ENCODE data around the gene HMGA1. TPM values are rescaled to one million over a fixed set of nuclear protein-coding genes. Genes with fewer than 3 reads are reported as not detected.

The HMGA1 gene
- total and polyA plus RNA-seq, 10 of the 15 experiments (the other 5 are each of a cell fraction or from before 2014, with no cell fraction given) = 13.4 to 885 (median 508) TPM

GRCh38 chr6:34280216-34280615 lies 43.5 kb downstream of the HMGA1 start:
- H3K9ac ChIP-seq (ENCODE audit: control insufficient read depth, insufficient read depth, low read length) = no peak overlapping the region
- RAD21 ChIA-PET (ENCODE audit: unreplicated experiment) = no interaction called here
- no peak overlapping the region for H3K4me3 ChIP-seq
- H3K4me2 ChIP-seq (ENCODE audit: control insufficient read depth, insufficient read depth) = no peak overlapping the region
- POLR2A ChIA-PET = no interaction called here
- no TSS peak for BruUV-seq (replicated peaks)
- intact Hi-C loops (cut with micrococcal nuclease; ENCODE audit: unreplicated experiment) (no loop called here), in situ Hi-C loops (cut with MboI) (no loop called here)
- no peak for ATAC-seq
- H3K4me1 ChIP-seq (ENCODE audit: control insufficient read depth, insufficient read depth, low read length) = peaks cover 5% of the 10 kb centered on the region
- no peak for DNase-seq (ENCODE audit: low read depth, low spot score)
- no peak overlapping the region for H2AFZ ChIP-seq (ENCODE audit: control insufficient read depth, low read depth, low read length)
- H3K27me3 ChIP-seq (replicated peaks in 1 of 2; ENCODE audit: control insufficient read depth in 2 of 2, insufficient read depth in 2 of 2, low read length in 1 of 2) = no peaks in the 10 kb centered on the region
- no peak for TF ChIP-seq BCL11A (IDR thresholded peaks at IDR 0.05; ENCODE audit: low read depth, low read length)
- TF ChIP-seq ZNF207 (IDR thresholded peaks at IDR 0.05; ENCODE audit: borderline replicate concordance) = no peak
- no peak for TF ChIP-seq YY1 (IDR thresholded peaks at IDR 0.05; ENCODE audit: low read depth, low read length)
- TF ChIP-seq ZNF217 (IDR thresholded peaks at IDR 0.05) = no peak
- TF ChIP-seq CBX5 (IDR thresholded peaks at IDR 0.05; ENCODE audit: low read depth) = no peak
- TF ChIP-seq, protein P1, sequence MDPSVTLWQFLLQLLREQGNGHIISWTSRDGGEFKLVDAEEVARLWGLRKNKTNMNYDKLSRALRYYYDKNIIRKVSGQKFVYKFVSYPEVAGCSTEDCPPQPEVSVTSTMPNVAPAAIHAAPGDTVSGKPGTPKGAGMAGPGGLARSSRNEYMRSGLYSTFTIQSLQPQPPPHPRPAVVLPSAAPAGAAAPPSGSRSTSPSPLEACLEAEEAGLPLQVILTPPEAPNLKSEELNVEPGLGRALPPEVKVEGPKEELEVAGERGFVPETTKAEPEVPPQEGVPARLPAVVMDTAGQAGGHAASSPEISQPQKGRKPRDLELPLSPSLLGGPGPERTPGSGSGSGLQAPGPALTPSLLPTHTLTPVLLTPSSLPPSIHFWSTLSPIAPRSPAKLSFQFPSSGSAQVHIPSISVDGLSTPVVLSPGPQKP (IDR thresholded peaks at IDR 0.05; ENCODE audit: low read depth, low read length) = no peak
- TF ChIP-seq NR2C1 (IDR thresholded peaks at IDR 0.05) = no peak
- TF ChIP-seq TAF1 (IDR thresholded peaks at IDR 0.05; ENCODE audit: borderline replicate concordance, low read depth, low read length) = no peak
- TF ChIP-seq TCF7 (IDR thresholded peaks at IDR 0.05; ENCODE audit: borderline replicate concordance) = no peak
- no peak for TF ChIP-seq NFXL1 (IDR thresholded peaks at IDR 0.05; ENCODE audit: borderline replicate concordance)
- TF ChIP-seq FOS (IDR thresholded peaks at IDR 0.05; ENCODE audit: borderline replicate concordance, extremely low read depth, insufficient read length) = no peak
- no peak for TF ChIP-seq EP300 (IDR thresholded peaks at IDR 0.05; ENCODE audit: borderline replicate concordance in 1 of 2, control insufficient read depth in 1 of 2, low read depth in 2 of 2, low read length in 2 of 2)
- H3K79me2 ChIP-seq (ENCODE audit: control insufficient read depth, insufficient read depth, low read length) = no peaks in the 10 kb centered on the region
- no peaks in the 10 kb centered on the region for H4K20me1 ChIP-seq (ENCODE audit: control insufficient read depth, insufficient read depth)
- SMC1A ChIA-PET (ENCODE audit: uncharacterized antibody, unreplicated experiment) = interaction anchor here (1.1 to 1.6 kb wide), 3 partner anchors 31 to 111 kb away, joined by 3 to 5 read pairs (median 3); no protein-coding TSS in a partner anchor
- 100% methylated on average over 4 of the region's 4 CpGs for WGBS (ENCODE audit: insufficient coverage, insufficient replicate concordance, low lambda C conversion rate, missing lambda C conversion rate)
- H3K36me3 ChIP-seq (ENCODE audit: control insufficient read depth in 2 of 2, insufficient read depth in 2 of 2, low read length in 1 of 2) = peaks cover 0 to 13% of the 10 kb centered on the region in 2 experiments; a peak in 3 of 4 replicates
- H3K27ac ChIP-seq (ENCODE audit: control insufficient read depth, insufficient read depth) = no peak overlapping the region
- no peak for FAIRE-seq
- no peaks in the 10 kb centered on the region for H3K9me3 ChIP-seq (replicated peaks; ENCODE audit: control insufficient read depth, insufficient read depth, low read length)
- CTCF ChIA-PET = no interaction called here

Measured in GM12878 (cell line).